ENCODE data around the gene SYMPK.

Gene SYMPK

GRCh38 chr19:45828523-45828922, 34.4 kb downstream of the SYMPK start:
- FAIRE-seq (no peak), DNase-seq (ENCODE audit: insufficient read length, low spot score) (no peak)

DNA sequence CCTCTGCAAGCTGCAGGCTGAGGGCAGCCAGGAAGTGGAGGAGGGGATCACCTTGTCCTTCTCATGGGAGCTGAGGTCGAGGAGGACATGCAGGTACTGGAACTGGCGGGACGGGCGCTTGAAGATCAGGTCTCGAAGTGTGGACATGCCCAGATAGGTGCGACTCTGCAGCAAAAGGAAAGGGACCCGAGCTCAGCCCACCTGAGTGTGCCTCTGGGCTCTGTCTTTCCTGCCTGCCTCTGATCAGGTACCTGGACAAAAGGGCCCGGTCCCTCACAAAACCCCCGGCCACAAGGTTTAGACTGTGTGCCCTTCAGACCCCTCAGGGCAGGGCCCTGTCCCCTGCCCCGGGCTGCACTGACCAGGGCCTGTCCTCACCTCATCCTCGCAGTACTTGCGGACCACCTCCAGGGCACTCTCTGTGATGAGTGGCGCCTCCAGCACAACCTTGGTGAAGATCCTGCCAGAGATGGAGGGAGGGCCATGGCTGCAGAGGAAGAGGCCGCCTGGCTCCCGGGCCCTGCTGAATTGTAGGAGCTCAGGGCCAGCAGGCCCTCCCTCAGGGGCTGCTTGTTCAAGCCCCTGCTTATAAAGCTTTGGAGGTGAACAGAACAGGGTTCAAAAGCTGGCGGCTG, 35.4 kb downstream of the SYMPK start:
- DNase-seq (ENCODE audit: insufficient read length, low spot score) = no peak
- no peak for FAIRE-seq

DNA sequence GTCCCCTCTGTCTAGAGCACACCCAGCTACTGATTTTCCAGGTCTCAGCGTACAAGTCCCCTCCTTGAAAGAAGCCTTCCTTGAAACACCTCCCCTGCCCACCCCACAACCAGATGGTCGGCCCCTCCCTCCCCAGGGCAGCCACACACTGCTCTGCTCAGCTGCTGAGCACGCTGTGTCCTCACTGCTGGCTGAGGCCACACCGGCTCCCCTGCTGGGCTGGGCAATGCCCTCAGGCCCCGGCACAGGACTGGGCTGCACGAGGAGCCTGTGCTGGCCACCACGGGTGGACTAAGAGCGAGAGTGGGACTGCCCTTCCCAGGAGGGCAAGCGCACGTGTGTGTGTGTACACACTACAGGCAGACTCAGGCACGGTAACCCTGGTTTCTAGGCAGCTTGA, 36.0 kb downstream of the SYMPK start:
- peak; percentile 31 for FAIRE-seq
- no peak for DNase-seq (ENCODE audit: insufficient read length, low spot score)

- FAIRE-seq = no peak
Measured at GRCh38 chr19:45825917-45826893, 36.7 kb downstream of the SYMPK start.

GRCh38 chr19:45825263-45825605, 37.7 kb downstream of the SYMPK start:
- FAIRE-seq (no peak), DNase-seq (ENCODE audit: insufficient read length, low spot score) (no peak)

More at GRCh38 chr19:45825917-45826893, 36.7 kb downstream of the SYMPK start:
- no peak for DNase-seq (ENCODE audit: insufficient read length, low spot score)

- DNase-seq (ENCODE audit: insufficient read length, low spot score) (no peak), FAIRE-seq (no peak)
Measured at GRCh38 chr19:45824531-45825262, 38.2 kb downstream of the SYMPK start.

DNA sequence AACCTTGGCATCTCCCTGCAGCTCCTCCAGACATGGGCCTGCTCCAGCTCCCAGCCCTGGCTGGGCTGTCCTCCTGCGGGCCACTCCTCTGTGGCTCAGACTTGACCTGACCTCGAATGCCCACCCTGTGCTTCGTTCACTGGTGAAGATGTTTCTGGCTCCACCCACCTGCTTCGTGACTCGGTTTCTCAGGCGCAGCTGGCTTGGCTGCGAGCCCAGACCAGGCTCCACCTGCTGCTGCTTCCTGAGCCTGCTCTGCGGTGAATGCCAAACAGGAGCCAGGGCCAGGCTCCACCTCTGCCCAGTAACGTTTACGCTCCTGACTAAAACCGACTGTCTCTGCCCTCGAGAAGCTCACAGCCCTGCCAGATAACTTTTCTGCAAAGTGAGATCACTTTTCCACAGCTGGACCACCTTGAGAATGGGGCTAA, 38.9 kb downstream of the SYMPK start:
- DNase-seq (ENCODE audit: insufficient read length, low spot score) = no peak
- no peak for FAIRE-seq

- FAIRE-seq = no peak
- no peak for DNase-seq (ENCODE audit: insufficient read length, low spot score)
Measured at GRCh38 chr19:45823182-45823581, 39.8 kb downstream of the SYMPK start.

DNA sequence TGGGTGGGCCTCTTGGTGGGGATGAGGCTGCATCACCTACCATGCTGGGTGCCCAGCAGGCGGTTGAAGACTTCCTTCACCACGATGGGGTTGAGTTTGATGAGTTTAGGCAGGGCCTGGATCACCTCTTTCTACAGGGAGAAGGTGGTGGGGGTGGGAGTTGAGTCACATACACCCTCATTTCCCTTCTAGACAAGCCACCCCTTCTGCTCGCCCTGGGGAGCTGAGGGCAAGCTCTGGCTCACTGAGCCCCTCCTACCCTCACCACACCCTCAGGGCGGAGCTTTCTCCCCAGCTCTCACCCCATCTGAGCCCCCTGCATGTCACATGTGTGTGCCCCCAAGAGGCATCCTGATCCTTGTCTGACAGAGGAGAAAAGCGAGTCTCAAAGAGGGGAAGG, 40.2 kb downstream of the SYMPK start:
- FAIRE-seq (no peak), DNase-seq (ENCODE audit: insufficient read length, low spot score) (no peak)

GRCh38 chr19:45821570-45821969, 41.4 kb downstream of the SYMPK start:
- FAIRE-seq = no peak
- no peak for DNase-seq (ENCODE audit: insufficient read length, low spot score)

GRCh38 chr19:45821103-45821521, 41.8 kb downstream of the SYMPK start:
- FAIRE-seq (no peak), DNase-seq (ENCODE audit: insufficient read length, low spot score) (no peak)

- DNase-seq (ENCODE audit: insufficient read length, low spot score) (no peak), FAIRE-seq (no peak)
Measured at GRCh38 chr19:45820413-45821102, 42.4 kb downstream of the SYMPK start.

GRCh38 chr19:45819769-45820168, 43.2 kb downstream of the SYMPK start:
- no peak for FAIRE-seq
- DNase-seq (ENCODE audit: insufficient read length, low spot score) = no peak

- no peak for FAIRE-seq
- DNase-seq (ENCODE audit: insufficient read length, low spot score) = no peak
Measured at GRCh38 chr19:45817725-45818301, 45.1 kb downstream of the SYMPK start.

DNA sequence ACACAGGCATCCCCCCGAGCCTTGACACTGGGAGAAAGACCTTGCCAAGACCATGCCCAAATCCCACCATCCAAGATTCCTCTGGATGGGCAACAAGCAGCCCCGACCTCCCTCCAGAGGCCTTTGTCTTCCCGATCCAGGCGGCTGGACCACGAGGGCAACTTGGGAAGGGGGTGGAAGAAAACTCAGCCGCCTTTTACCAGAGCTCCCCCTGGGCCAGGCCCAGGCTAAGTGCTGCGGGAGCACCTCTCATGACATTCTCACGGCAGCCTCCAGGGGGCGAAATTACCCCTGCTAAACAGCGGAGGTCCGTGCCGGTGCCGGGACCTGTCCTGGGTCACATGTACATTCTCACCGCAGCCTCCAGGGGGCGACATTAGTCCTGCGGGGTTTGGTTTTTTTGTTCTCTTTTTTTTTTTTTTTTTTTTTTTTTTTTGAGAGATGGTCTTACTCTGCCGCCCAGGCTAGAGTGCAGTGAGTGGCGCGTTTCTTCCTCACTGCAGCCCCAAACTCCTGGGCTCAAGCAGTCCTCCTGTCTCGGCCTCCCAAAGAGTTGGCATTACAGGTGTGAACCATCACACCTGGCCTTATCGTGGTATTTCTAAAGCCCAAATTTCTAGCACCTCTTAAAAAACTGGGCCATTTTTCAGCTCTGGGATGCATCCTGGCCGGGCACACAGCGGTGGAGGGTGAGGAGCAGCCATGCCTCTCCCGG, 45.8 kb downstream of the SYMPK start:
- peak; percentile 98 for DNase-seq (ENCODE audit: insufficient read length, low spot score)
- FAIRE-seq = peak; percentile 96

GRCh38 chr19:45816236-45817009, 46.5 kb downstream of the SYMPK start:
- DNase-seq (ENCODE audit: insufficient read length, low spot score) = no peak
- no peak for FAIRE-seq

GRCh38 chr19:45815481-45816216, 47.3 kb downstream of the SYMPK start:
- no peak for DNase-seq (ENCODE audit: insufficient read length, low spot score)
- FAIRE-seq = no peak

- FAIRE-seq = no peak
- no peak for DNase-seq (ENCODE audit: insufficient read length, low spot score)
Measured at GRCh38 chr19:45814851-45815480, 48.0 kb downstream of the SYMPK start, which contains the start of gene RSPH6A. Gene RSPH6A (minus strand): TSS chr19:45815308. CDS start chr19:45815176, 132 bp downstream.
